Inferior parietal cortex (tissue), 1 donor: ENCODE results near the gene RCOR1.
"Not testable (repeated sequence)": the region's sequence is repeated elsewhere in the genome, so short reads cannot be mapped to it uniquely, and the experiment has no call there.

Source experiments
- DNase-seq: peaks from one replicate; pipeline ENCODE4 v3.0.0-alpha.2; 2016; ENCODE audit errors: extremely low spot score

Gene RCOR1

GRCh38 chr14:102593061-102593824, 794 bp downstream of the RCOR1 start:
- peak; percentile 9 for DNase-seq

- no peak for DNase-seq
Measured at GRCh38 chr14:102593825-102594137, 1.3 kb downstream of the RCOR1 start.

GRCh38 chr14:102594514-102595175, 2.2 kb downstream of the RCOR1 start:
- DNase-seq: peak; percentile 60

- DNase-seq: no peak
Measured at GRCh38 chr14:102601378-102601925, 9.0 kb downstream of the RCOR1 start.

- no peak for DNase-seq
Measured at GRCh38 chr14:102602421-102603292, 10.2 kb downstream of the RCOR1 start.

GRCh38 chr14:102603293-102603907, 11.0 kb downstream of the RCOR1 start:
- no peak for DNase-seq

- DNase-seq: no peak
Measured at GRCh38 chr14:102604183-102604582, 11.7 kb downstream of the RCOR1 start.

- DNase-seq: no peak
Measured at GRCh38 chr14:102605029-102605428, 12.6 kb downstream of the RCOR1 start.

GRCh38 chr14:102606296-102606695, 13.8 kb downstream of the RCOR1 start:
- DNase-seq: no peak

- no peak for DNase-seq
Measured at GRCh38 chr14:102608064-102608446, 15.6 kb downstream of the RCOR1 start.

- DNase-seq: no peak
Measured at GRCh38 chr14:102610968-102611811, 18.7 kb downstream of the RCOR1 start.

GRCh38 chr14:102616318-102616717, 23.9 kb downstream of the RCOR1 start:
- DNase-seq: no peak

- no peak for DNase-seq
Measured at GRCh38 chr14:102616799-102617198, 24.4 kb downstream of the RCOR1 start.

GRCh38 chr14:102619012-102619411, 26.6 kb downstream of the RCOR1 start:
- DNase-seq: not testable (repeated sequence)

- DNase-seq: no peak
Measured at GRCh38 chr14:102620413-102620812, 28.0 kb downstream of the RCOR1 start.

- DNase-seq: no peak
Measured at GRCh38 chr14:102622262-102622885, 29.9 kb downstream of the RCOR1 start.

- no peak for DNase-seq
Measured at GRCh38 chr14:102624666-102625065, 32.2 kb downstream of the RCOR1 start.

GRCh38 chr14:102625564-102626296, 33.3 kb downstream of the RCOR1 start:
- DNase-seq: no peak

GRCh38 chr14:102626530-102626929, 34.1 kb downstream of the RCOR1 start:
- no peak for DNase-seq

GRCh38 chr14:102629011-102629444, 36.6 kb downstream of the RCOR1 start:
- no peak for DNase-seq
